AG04450 (cell line): Measurements from ENCODE around the gene NUMB. TPM values are rescaled to one million over a fixed set of nuclear protein-coding genes. Genes with fewer than 3 reads are reported as not detected.
"Not testable (repeated sequence)": the region's sequence is repeated elsewhere in the genome, so short reads cannot be mapped to it uniquely, and the experiment has no call there.

ENCODE experiments used
- CTCF ChIA-PET: fragments of 300-600, 350-600 bp; formaldehyde crosslinking; extraction: SDS; loops from one replicate; lab custom pipeline; 2022; ENCODE audit warnings: antibody characterized with exemption, inconsistent platforms; lab: Charles Lee
- POLR2A ChIA-PET: fragments of 350-600 bp; formaldehyde crosslinking; extraction: SDS; loops from one replicate; lab custom pipeline; 2021; ENCODE audit warnings: antibody characterized with exemption, inconsistent platforms; lab: Yijun Ruan, JAX
- DNase-seq: peaks from one replicate; pipeline ENCODE4 v3.0.0-alpha.2; 2011; ENCODE audit warnings: low read depth, low spot score
- H3K27ac ChIP-seq: one replicate; pipeline ENCODE4 v1.5.1; 2012; ENCODE audit warnings: low read depth, low read length, control low read depth
- H3K27me3 ChIP-seq: one replicate; pipeline ENCODE4 v1.6.0; 2012; ENCODE audit warnings: low read length; ENCODE audit not compliant: control insufficient read depth, insufficient read depth
- H3K4me3 ChIP-seq: 2 replicates; pipeline ENCODE4 v1.5.1; 2011; ENCODE audit warnings: mild to moderate bottlenecking, low read depth, low read length, control low read depth
- H3K9me3 ChIP-seq: 2 replicates; pipeline ENCODE4 v1.5.1; 2012; ENCODE audit warnings: low read length; ENCODE audit not compliant: control insufficient read depth, insufficient read depth
- polyA plus RNA-seq: library from polyadenylated mRNA; depleted of rRNA; stranded (reverse); fragments of >200 nt; gene quantifications from 2 replicates; pipeline ENCODE4 v1.2.3, GENCODE V29; 2011
- TF ChIP-seq, protein P1 (sequence below): IDR thresholded peaks from 2 replicates; pipeline ENCODE4 v1.5.1; 2011; ENCODE audit warnings: low read depth, low read length, control low read depth, inconsistent platforms

NUMB gene
- polyA plus RNA-seq, 1 experiment: 152 TPM

DNA sequence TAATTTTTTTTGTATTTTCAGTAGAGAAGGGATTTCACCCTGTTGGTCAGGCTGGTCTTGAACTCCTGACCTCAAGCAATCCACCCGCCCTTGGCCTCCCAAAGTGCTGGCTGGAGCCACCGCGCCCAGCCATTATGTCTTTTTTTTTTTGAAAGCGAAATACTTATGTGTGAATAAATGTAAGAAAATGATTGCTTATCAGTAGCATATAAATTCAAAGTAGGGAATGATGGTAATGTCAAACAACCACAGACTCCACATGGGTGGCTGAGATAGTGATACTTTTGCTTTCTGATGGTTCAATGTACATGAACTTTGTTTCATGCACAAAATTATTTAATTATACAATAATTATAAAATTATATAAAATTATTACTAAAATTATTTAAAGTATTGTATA, 145.2 kb downstream of the NUMB start:
- TF ChIP-seq, protein P1, sequence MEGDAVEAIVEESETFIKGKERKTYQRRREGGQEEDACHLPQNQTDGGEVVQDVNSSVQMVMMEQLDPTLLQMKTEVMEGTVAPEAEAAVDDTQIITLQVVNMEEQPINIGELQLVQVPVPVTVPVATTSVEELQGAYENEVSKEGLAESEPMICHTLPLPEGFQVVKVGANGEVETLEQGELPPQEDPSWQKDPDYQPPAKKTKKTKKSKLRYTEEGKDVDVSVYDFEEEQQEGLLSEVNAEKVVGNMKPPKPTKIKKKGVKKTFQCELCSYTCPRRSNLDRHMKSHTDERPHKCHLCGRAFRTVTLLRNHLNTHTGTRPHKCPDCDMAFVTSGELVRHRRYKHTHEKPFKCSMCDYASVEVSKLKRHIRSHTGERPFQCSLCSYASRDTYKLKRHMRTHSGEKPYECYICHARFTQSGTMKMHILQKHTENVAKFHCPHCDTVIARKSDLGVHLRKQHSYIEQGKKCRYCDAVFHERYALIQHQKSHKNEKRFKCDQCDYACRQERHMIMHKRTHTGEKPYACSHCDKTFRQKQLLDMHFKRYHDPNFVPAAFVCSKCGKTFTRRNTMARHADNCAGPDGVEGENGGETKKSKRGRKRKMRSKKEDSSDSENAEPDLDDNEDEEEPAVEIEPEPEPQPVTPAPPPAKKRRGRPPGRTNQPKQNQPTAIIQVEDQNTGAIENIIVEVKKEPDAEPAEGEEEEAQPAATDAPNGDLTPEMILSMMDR: no peak
- H3K4me3 ChIP-seq: no peak overlapping the region
- H3K9me3 ChIP-seq: no peaks in the 10 kb centered on the region
- ChIA-PET CTCF (interaction anchor here (1.3 kb wide), 1 partner anchor 18 kb away, joined by 3 read pairs; no protein-coding TSS in a partner anchor), POLR2A (no interaction called here)
- H3K27ac ChIP-seq: no peak overlapping the region
- DNase-seq: no peak
- H3K27me3 ChIP-seq: no peaks in the 10 kb centered on the region

GRCh38 chr14:73312687-73313086, 145.7 kb downstream of the NUMB start:
- CTCF ChIA-PET: interaction anchor here (1.3 kb wide), 1 partner anchor 17 kb away, joined by 3 read pairs; no protein-coding TSS in a partner anchor
- H3K4me3 ChIP-seq: no peak overlapping the region

DNA sequence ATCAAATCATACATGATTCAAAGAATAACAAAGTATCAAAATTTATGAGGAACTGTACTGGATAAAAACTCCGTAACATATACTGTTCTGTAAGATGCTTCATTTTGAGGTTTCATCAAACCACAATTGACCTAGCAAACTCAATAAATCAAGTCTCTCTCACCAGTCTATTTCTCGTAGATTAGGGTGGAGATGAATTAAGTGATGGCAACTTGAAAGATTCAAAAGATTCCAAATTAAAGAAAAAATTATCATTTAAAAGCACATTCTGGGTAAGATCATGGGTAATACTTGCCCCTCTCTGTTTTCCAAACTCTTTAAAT, 146.7 kb downstream of the NUMB start:
- POLR2A ChIA-PET: no interaction called here
- CTCF ChIA-PET: no interaction called here
- no peak for DNase-seq
- Histone ChIP-seq H3K27me3 (no peaks in the 10 kb centered on the region), H3K9me3 (no peaks in the 10 kb centered on the region), H3K27ac (no peak overlapping the region), H3K4me3 (no peak overlapping the region)
- TF ChIP-seq, protein P1: no peak

More at GRCh38 chr14:73312687-73313086, 145.7 kb downstream of the NUMB start:
- no peak for DNase-seq
- POLR2A ChIA-PET: no interaction called here
- Histone ChIP-seq H3K27me3 (no peaks in the 10 kb centered on the region), H3K9me3 (no peaks in the 10 kb centered on the region), H3K27ac (no peak overlapping the region)
- TF ChIP-seq, protein P1: no peak

DNA sequence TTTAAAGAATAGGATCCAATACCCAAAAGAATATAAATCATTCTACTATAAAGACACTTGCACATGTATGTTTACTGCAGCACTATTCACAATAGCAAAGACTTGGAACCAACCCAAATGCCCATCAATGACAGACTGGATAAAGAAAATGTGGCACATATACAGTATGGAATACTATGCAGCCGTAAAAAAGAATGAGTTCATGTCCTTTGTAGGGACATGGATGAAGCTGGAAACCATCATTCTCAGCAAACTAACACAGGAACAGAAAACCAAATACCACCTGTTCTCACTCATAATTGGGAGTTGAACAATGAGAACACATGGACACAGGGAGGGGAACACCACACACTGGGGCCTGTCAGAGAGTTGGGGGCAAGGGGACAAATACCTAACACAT, 149.1 kb downstream of the NUMB start:
- H3K27me3 ChIP-seq, DNase-seq, CTCF ChIA-PET, POLR2A ChIA-PET, H3K4me3 ChIP-seq, H3K27ac ChIP-seq, H3K9me3 ChIP-seq: not testable (repeated sequence)

DNA sequence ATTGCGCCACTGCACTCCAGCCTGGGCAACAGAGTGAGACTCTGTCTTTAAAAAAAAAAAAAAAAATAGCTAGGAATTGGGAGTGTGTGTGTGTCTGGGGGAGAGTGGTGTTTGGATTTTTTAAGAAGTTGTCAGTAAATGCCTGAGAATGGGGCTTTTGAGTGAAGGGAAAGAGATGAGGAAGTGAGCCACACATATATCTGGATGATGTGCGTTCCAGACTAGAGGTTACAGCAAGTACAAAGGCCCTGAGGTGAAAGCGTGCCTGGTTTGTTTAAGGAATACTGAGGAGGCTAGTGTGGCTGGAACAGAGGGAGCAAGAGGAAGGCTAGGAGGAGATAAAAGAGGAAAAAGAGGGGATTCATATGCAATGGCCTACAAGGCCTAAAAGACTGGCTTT, 151.1 kb downstream of the NUMB start:
- POLR2A ChIA-PET: interaction anchor here (0.6 kb wide), 1 partner anchor 68 kb away, joined by 3 read pairs; no protein-coding TSS in a partner anchor
- H3K4me3 ChIP-seq: no peak overlapping the region
- no peak overlapping the region for H3K27ac ChIP-seq
- DNase-seq: no peak
- no peaks in the 10 kb centered on the region for H3K27me3 ChIP-seq
- CTCF ChIA-PET: interaction anchor here (4.1 kb wide), 1 partner anchor 12 kb away, joined by 37 read pairs; no protein-coding TSS in a partner anchor
- TF ChIP-seq, protein P1: no peak
- no peaks in the 10 kb centered on the region for H3K9me3 ChIP-seq

DNA sequence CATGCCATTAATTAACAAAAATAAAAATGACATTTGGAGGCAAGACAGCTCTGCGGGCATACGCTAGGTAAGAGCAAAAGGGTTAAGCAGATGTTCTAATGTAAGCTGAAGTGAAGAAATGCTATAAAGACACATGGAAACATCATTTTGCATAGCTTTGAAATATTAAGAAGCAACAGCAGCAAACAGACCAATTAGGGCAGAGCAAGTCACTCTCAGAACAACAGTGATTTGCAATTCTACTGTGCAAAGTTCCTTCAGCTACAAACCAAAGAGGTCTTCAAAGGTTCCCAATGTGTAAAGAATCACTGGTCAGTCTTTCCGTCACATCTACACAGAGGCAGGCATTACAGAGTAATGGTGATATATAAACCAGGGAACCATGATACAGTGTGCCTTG, 152.8 kb downstream of the NUMB start:
- CTCF ChIA-PET: interaction anchor here (1.0 to 4.1 kb wide), 2 partner anchors 10 to 328 kb away, joined by 3 to 37 read pairs; no protein-coding TSS in a partner anchor
- Histone ChIP-seq H3K27ac (no peak overlapping the region), H3K27me3 (no peaks in the 10 kb centered on the region), H3K9me3 (no peaks in the 10 kb centered on the region), H3K4me3 (no peak overlapping the region)
- POLR2A ChIA-PET: interaction anchor here (0.6 kb wide), 1 partner anchor 29 kb away, joined by 4 read pairs; no protein-coding TSS in a partner anchor
- TF ChIP-seq, protein P1: no peak
- no peak for DNase-seq
